Lower leg skin (tissue), 4 donors: ENCODE data around the gene RESP18. TPM values are rescaled to one million over a fixed set of nuclear protein-coding genes. Genes with fewer than 3 reads are reported as not detected.

Experiments used
- DNase-seq, 2 donors: peaks; one replicate each; pipeline ENCODE4 v3.0.0-alpha.2; 2019; ENCODE audit warnings: low spot score in 2 of 2
- H3K4me3 ChIP-seq: fragments of 200-600 bp; sonication (generic); 2 replicates; pipeline ENCODE4 v1.5.1; 2017; ENCODE audit warnings: mild to moderate bottlenecking, low read depth; ENCODE audit not compliant: poor library complexity, severe bottlenecking
- CTCF ChIP-seq, 3 donors: fragments of 450-650 bp; IDR thresholded peaks; one replicate each; pipeline ENCODE4 v1.5.1; 2016; ENCODE audit warnings: antibody characterized with exemption in 3 of 3, mild to moderate bottlenecking in 3 of 3, moderate library complexity in 2 of 3
- POLR2A ChIP-seq, 2 donors: fragments of 450-650 bp; IDR thresholded peaks; one replicate each; pipeline ENCODE4 v1.6.1; 2016 to 2017; ENCODE audit warnings: antibody characterized with exemption in 2 of 2, mild to moderate bottlenecking in 1 of 2, moderate library complexity in 1 of 2
- WGBS, 2 donors: methylation state at CpG; one replicate each; pipeline ENCODE4 v1.1.5; 2018; 5-methylcytosine and 5-hydroxymethylcytosine counted together
- intact Hi-C: fragments of 100-400 bp; cut with DNase I; formaldehyde crosslinking; loops from one replicate; pipeline ENCODE4 v1.15.0; 2023; ENCODE audit warnings: low total_unique reads
- microRNA counts, 2 donors: library from miRNA; unstranded; fragments of <30 nt; microRNA quantifications; one replicate each; lab custom pipeline; 2016
- microRNA-seq, 2 donors: library from miRNA; unstranded; fragments of <30 nt; microRNA quantifications; one replicate each; pipeline ENCODE4, GENCODE V29; 2016; ENCODE audit warnings: borderline replicate concordance in 2 of 2, borderline number of aligned reads in 1 of 2
- total RNA-seq, 4 donors: library from RNA; depleted of rRNA; stranded (reverse); fragments of >200 nt; gene quantifications; one replicate each; pipeline ENCODE4 v1.1.0, GENCODE V29; 2016

The RESP18 gene
- total RNA-seq, 4 donors from 2014 or later, result not detected

DNA sequence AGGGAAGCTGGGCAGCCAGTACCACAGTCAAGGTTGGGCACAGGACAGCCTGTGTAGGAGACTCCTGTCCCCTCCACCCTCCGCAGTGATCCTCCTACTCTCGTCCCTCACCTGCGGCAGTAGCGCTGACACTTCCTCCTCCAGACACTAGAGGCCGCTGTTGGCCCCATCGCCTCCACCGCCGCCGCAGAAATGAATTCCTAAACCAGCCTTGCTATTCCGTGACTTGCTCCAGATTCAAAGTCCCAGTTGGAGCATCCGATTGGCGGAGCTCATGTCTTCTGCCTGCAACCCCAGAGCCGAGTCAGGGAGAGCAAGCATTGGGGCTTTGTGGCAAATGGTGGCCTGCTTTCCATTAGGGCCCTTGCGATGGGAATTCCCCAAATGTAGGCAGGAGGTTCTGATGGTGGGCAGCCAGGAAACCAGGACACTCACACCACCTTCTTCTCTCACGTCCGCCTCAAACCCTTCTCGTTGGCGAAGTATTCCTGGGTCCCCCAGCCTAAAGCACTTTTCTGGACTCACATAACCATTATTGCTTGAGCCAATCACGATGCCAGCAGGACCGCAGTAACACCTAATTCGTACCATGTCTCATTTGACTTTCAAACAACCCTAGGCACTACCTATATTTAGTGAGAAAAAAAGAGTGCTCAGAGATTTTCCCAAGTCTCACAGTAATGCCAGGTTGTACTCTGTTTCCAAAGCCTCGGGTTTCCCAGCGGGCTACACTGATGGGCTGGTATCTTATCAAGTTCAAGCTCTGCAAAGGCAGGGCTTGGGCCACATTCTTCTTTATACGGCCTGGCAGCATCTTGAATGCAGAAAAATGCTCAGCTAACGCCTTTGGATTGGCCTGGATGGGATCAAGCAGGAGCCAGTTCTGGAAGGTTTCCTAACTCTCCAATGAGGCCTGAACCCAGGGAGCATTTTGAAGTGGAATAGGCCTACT, 54.6 kb downstream of the RESP18 start:
- TF ChIP-seq CTCF (IDR thresholded peaks at IDR 0.05) (peak in 2 of 3 donors; percentile 3 to 94), POLR2A (IDR thresholded peaks at IDR 0.05) (no peak)
- peak; percentile 82 to 97 for DNase-seq
- H3K4me3 ChIP-seq, result no peak overlapping the region
- WGBS, 2 donors, result 20 to 21% methylated on average over 25 of the region's 25 CpGs
- intact Hi-C loops, result no loop called here

MicroRNA genes within 50 kb of the gene (microRNA counts, 767-probe panel; counts per million panel counts)
- microRNA hsa-miR-153 (lab: Ali Mortazavi, UCI), result 0 to 358 counts per million in 2 donors

Small RNA genes within 50 kb of the gene (microRNA-seq; reads per million reads assigned to microRNA genes)
- 0 reads per million in 2 donors for gene MIR153-1

Other genes with a start within 250 kb of the RESP18 start
- 10 to 100 TPM; 13.2 to 20.9 (median 18.4) TPM for gene NHEJ1, start 171.9 kb downstream of the RESP18 start, total RNA-seq
- gene SLC23A3, start 162.7 kb downstream of the RESP18 start, total RNA-seq, result 1 to 10 TPM in 2 of 4 donors, under 1 TPM in 2; 0.10 to 4.4 (median 1.0) TPM
- 10 to 100 TPM; 48.0 to 76.7 (median 66.9) TPM for gene CNPPD1, start 155.8 kb downstream of the RESP18 start, total RNA-seq
- 100 to 1,000 TPM in 2 of 4 donors, 10 to 100 TPM in 2; 88.7 to 110 (median 98.3) TPM for gene RETREG2, start 154.5 kb downstream of the RESP18 start, total RNA-seq
- gene ZFAND2B, start 126.0 kb downstream of the RESP18 start, total RNA-seq, result 10 to 100 TPM; 63.0 to 76.4 (median 63.3) TPM
- 10 to 100 TPM; 16.9 to 33.1 (median 18.6) TPM for gene ABCB6, start 113.8 kb downstream of the RESP18 start, total RNA-seq
- 10 to 100 TPM; 57.6 to 92.8 (median 61.9) TPM for gene ATG9A, start 103.1 kb downstream of the RESP18 start, total RNA-seq
- gene ANKZF1, start 102.9 kb downstream of the RESP18 start, total RNA-seq, result 10 to 100 TPM; 45.9 to 97.6 (median 52.5) TPM
- 1 to 10 TPM; 1.6 to 7.7 (median 3.9) TPM for gene GLB1L, start 87.3 kb downstream of the RESP18 start, total RNA-seq
- gene STK16, start 87.3 kb downstream of the RESP18 start, total RNA-seq, result 10 to 100 TPM; 12.9 to 26.4 (median 13.8) TPM
- gene TUBA4B, start 79.5 kb downstream of the RESP18 start, total RNA-seq, result not detected
- 100 to 1,000 TPM; 181 to 522 (median 240) TPM for gene TUBA4A, start 78.8 kb downstream of the RESP18 start, total RNA-seq
- gene DNAJB2, start 53.4 kb downstream of the RESP18 start, total RNA-seq, result 100 to 1,000 TPM; 125 to 152 (median 140) TPM
- under 1 TPM in 1 of 4 donors, not detected in 3; 0.23 TPM for gene PTPRN, start 23.3 kb downstream of the RESP18 start, total RNA-seq
- 10 to 100 TPM; 52.7 to 64.0 (median 57.6) TPM for gene DNPEP, start 55.2 kb upstream of the RESP18 start, total RNA-seq
- 100 to 1,000 TPM in 1 of 4 donors, 10 to 100 TPM in 3; 19.4 to 163 (median 37.8) TPM for gene DES, start 85.6 kb upstream of the RESP18 start, total RNA-seq
- gene SPEG, start 102.1 kb upstream of the RESP18 start, total RNA-seq, result 10 to 100 TPM in 1 of 4 donors, 1 to 10 TPM in 3; 3.3 to 11.4 (median 5.3) TPM
- 10 to 100 TPM in 3 of 4 donors, 1 to 10 TPM in 1; 5.4 to 29.9 (median 19.8) TPM for gene GMPPA, start 166.1 kb upstream of the RESP18 start, total RNA-seq
- gene ASIC4, start 181.7 kb upstream of the RESP18 start, total RNA-seq, result under 1 TPM in 1 of 4 donors, not detected in 3; 0.26 TPM
- gene CHPF, start 211.1 kb upstream of the RESP18 start, total RNA-seq, result 10 to 100 TPM; 37.8 to 73.1 (median 58.4) TPM
- gene TMEM198, start 211.3 kb upstream of the RESP18 start, total RNA-seq, result 1 to 10 TPM in 2 of 4 donors, under 1 TPM in 2; 0.17 to 2.1 (median 1.0) TPM
- 10 to 100 TPM; 34.2 to 52.7 (median 42.7) TPM for gene OBSL1, start 238.8 kb upstream of the RESP18 start, total RNA-seq
- 1 to 10 TPM in 1 of 4 donors, under 1 TPM in 2, not detected in 1; 0.58 to 1.4 (median 0.84) TPM for gene INHA, start 239.6 kb upstream of the RESP18 start, total RNA-seq